Measurements from ENCODE around the gene GAB2. TPM values are rescaled to one million over a fixed set of nuclear protein-coding genes. Genes with fewer than 3 reads are reported as not detected.

Gene GAB2
- total RNA-seq, 1 donor from 2014 or later: 63.3 TPM

GRCh38 chr11:78414321-78415051 lies 3.1 kb downstream of the GAB2 start:
- intact Hi-C loops (cut with DNase I): loop anchor here (10.0 kb wide), 1 partner anchor 150 kb away; no protein-coding TSS in a partner anchor
- no peak for ATAC-seq
- no peak for DNase-seq (ENCODE audit: low spot score)

- DNase-seq (ENCODE audit: low spot score) (no peak), ATAC-seq (no peak)
- intact Hi-C loops (cut with DNase I): no loop called here
Measured at GRCh38 chr11:78408619-78409018, 9.0 kb downstream of the GAB2 start.

GRCh38 chr11:78406568-78407196 lies 10.9 kb downstream of the GAB2 start:
- intact Hi-C loops (cut with DNase I): no loop called here
- no peak for ATAC-seq

GRCh38 chr11:78405805-78406204 lies 11.8 kb downstream of the GAB2 start:
- ATAC-seq: no peak
- intact Hi-C loops (cut with DNase I): no loop called here
- DNase-seq (ENCODE audit: low spot score): no peak

More at GRCh38 chr11:78406568-78407196, 10.9 kb downstream of the GAB2 start:
- no peak for DNase-seq (ENCODE audit: low spot score)

GRCh38 chr11:78403781-78404180 lies 13.8 kb downstream of the GAB2 start:
- ATAC-seq (no peak), DNase-seq (ENCODE audit: low spot score) (no peak)
- intact Hi-C loops (cut with DNase I): no loop called here

- ATAC-seq (no peak), DNase-seq (ENCODE audit: low spot score) (no peak)
- intact Hi-C loops (cut with DNase I): no loop called here
Measured at GRCh38 chr11:78402847-78403246, 14.8 kb downstream of the GAB2 start.

GRCh38 chr11:78400702-78401101 lies 16.9 kb downstream of the GAB2 start:
- intact Hi-C loops (cut with DNase I): no loop called here
- no peak for DNase-seq (ENCODE audit: low spot score)
- no peak for ATAC-seq

- intact Hi-C loops (cut with DNase I): no loop called here
- no peak for ATAC-seq
- DNase-seq (ENCODE audit: low spot score): no peak
Measured at GRCh38 chr11:78400116-78400515, 17.5 kb downstream of the GAB2 start.

GRCh38 chr11:78399136-78399535 lies 18.5 kb downstream of the GAB2 start:
- intact Hi-C loops (cut with DNase I): loop anchor here (5.0 kb wide), 1 partner anchor 1602 kb away; no protein-coding TSS in a partner anchor
- DNase-seq (ENCODE audit: low spot score) (no peak), ATAC-seq (no peak)

- intact Hi-C loops (cut with DNase I): loop anchor here (5.0 kb wide), 1 partner anchor 1601 kb away; no protein-coding TSS in a partner anchor
- ATAC-seq: no peak
- DNase-seq (ENCODE audit: low spot score): no peak
Measured at GRCh38 chr11:78398715-78399114, 18.9 kb downstream of the GAB2 start.

GRCh38 chr11:78397398-78397797 lies 20.2 kb downstream of the GAB2 start:
- DNase-seq (ENCODE audit: low spot score) (no peak), ATAC-seq (no peak)
- intact Hi-C loops (cut with DNase I): loop anchor here (5.0 kb wide), 1 partner anchor 1600 kb away; no protein-coding TSS in a partner anchor

- intact Hi-C loops (cut with DNase I): loop anchor here (5.0 kb wide), 1 partner anchor 1598 kb away; no protein-coding TSS in a partner anchor
- DNase-seq (ENCODE audit: low spot score): no peak
- no peak for ATAC-seq
Measured at GRCh38 chr11:78395597-78395996, 22.0 kb downstream of the GAB2 start.

GRCh38 chr11:78392854-78393253 lies 24.8 kb downstream of the GAB2 start:
- intact Hi-C loops (cut with DNase I): no loop called here
- DNase-seq (ENCODE audit: low spot score) (no peak), ATAC-seq (no peak)

- intact Hi-C loops (cut with DNase I): no loop called here
- ATAC-seq: no peak
- no peak for DNase-seq (ENCODE audit: low spot score)
Measured at GRCh38 chr11:78391424-78391823, 26.2 kb downstream of the GAB2 start.

GRCh38 chr11:78390809-78391208 lies 26.8 kb downstream of the GAB2 start:
- intact Hi-C loops (cut with DNase I): no loop called here
- ATAC-seq (no peak), DNase-seq (ENCODE audit: low spot score) (no peak)

GRCh38 chr11:78386215-78386941 lies 31.2 kb downstream of the GAB2 start:
- ATAC-seq: no peak
- DNase-seq (ENCODE audit: low spot score): no peak
- intact Hi-C loops (cut with DNase I): no loop called here

GRCh38 chr11:78385205-78385604 lies 32.4 kb downstream of the GAB2 start:
- no peak for ATAC-seq

GRCh38 chr11:78384231-78384630 lies 33.4 kb downstream of the GAB2 start:
- DNase-seq (ENCODE audit: low spot score) (no peak), ATAC-seq (no peak)
- intact Hi-C loops (cut with DNase I): no loop called here

More at GRCh38 chr11:78385205-78385604, 32.4 kb downstream of the GAB2 start:
- no peak for DNase-seq (ENCODE audit: low spot score)
- intact Hi-C loops (cut with DNase I): no loop called here

- intact Hi-C loops (cut with DNase I): no loop called here
- ATAC-seq (no peak), DNase-seq (ENCODE audit: low spot score) (no peak)
Measured at GRCh38 chr11:78381865-78382264, 35.8 kb downstream of the GAB2 start.

GRCh38 chr11:78380615-78381051 lies 37.0 kb downstream of the GAB2 start:
- ATAC-seq (no peak), DNase-seq (ENCODE audit: low spot score) (no peak)
- intact Hi-C loops (cut with DNase I): no loop called here
